Endothelial cell (in vitro differentiated cells): ENCODE measurements around the gene ALDH1A2. TPM values are rescaled to one million over a fixed set of nuclear protein-coding genes. Genes with fewer than 3 reads are reported as not detected.

ENCODE experiments used
- DNase-seq: peaks from one replicate; pipeline ENCODE4 v3.0.0; 2021; ENCODE audit warnings: low spot score
- H3K27ac Mint-ChIP-seq: one replicate; pipeline ENCODE4 v1.8.0; 2021; ENCODE audit warnings: mixed read lengths, inconsistent platforms; ENCODE audit not compliant: unreplicated experiment
- H3K27me3 Mint-ChIP-seq: one replicate; pipeline ENCODE4 v1.8.0; 2021; ENCODE audit warnings: mild to moderate bottlenecking, moderate library complexity, mixed read lengths, inconsistent platforms; ENCODE audit not compliant: unreplicated experiment
- H3K36me3 Mint-ChIP-seq: one replicate; pipeline ENCODE4 v1.8.0; 2021; ENCODE audit warnings: mild to moderate bottlenecking, low read depth, mixed read lengths, inconsistent platforms; ENCODE audit not compliant: unreplicated experiment
- H3K4me1 Mint-ChIP-seq: one replicate; pipeline ENCODE4 v1.8.0; 2021; ENCODE audit warnings: mild to moderate bottlenecking, mixed read lengths, inconsistent platforms; ENCODE audit not compliant: unreplicated experiment
- H3K4me3 Mint-ChIP-seq: one replicate; pipeline ENCODE4 v1.8.0; 2021; ENCODE audit warnings: mild to moderate bottlenecking, mixed read lengths, inconsistent platforms; ENCODE audit not compliant: unreplicated experiment
- H3K9me3 Mint-ChIP-seq: one replicate; pipeline ENCODE4 v1.8.0; 2021; ENCODE audit warnings: mixed read lengths, inconsistent platforms; ENCODE audit not compliant: unreplicated experiment
- total RNA-seq: library from RNA; stranded (reverse); fragmentation: NEBNext Ultra II Directional; extraction: Animal tissue kit (Norgen Biotek cat#: 25700); gene quantifications from one replicate; pipeline ENCODE4 v1.2.1, GENCODE V29; 2021; ENCODE audit not compliant: unreplicated experiment
- TF ChIP-seq, protein P1 (sequence below): fragments of 200-600 bp; sonication (generic); IDR thresholded peaks from one replicate; pipeline ENCODE4 v1.5.0; 2021; ENCODE audit warnings: antibody characterized with exemption; ENCODE audit not compliant: unreplicated experiment

ALDH1A2 gene
- total RNA-seq, 1 donor from 2014 or later, result 2.6 TPM

DNA sequence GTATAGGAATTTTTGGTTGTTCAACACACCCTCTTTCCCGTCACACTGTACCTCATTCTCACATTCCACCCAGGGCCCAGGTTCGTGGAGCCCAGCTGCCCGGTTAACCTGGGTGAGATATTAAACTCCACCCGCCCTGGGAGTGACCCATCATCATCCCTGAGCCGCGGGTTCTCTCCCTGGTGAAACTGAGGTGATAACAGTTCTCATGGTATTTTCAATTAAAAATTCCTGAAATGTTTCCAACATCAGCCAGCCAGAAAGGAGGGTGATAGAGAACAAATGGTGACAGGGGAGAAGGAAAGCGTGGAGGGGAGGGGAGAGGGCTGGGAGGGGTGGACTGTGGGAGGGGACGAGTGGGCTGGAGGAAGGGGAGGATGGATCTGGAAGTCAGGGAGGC lies 148.8 kb downstream of the ALDH1A2 start:
- H3K9me3 Mint-ChIP-seq, result no peaks in the 10 kb centered on the region
- no peak overlapping the region for H3K27ac Mint-ChIP-seq
- no peaks in the 10 kb centered on the region for H3K36me3 Mint-ChIP-seq
- TF ChIP-seq, protein P1, sequence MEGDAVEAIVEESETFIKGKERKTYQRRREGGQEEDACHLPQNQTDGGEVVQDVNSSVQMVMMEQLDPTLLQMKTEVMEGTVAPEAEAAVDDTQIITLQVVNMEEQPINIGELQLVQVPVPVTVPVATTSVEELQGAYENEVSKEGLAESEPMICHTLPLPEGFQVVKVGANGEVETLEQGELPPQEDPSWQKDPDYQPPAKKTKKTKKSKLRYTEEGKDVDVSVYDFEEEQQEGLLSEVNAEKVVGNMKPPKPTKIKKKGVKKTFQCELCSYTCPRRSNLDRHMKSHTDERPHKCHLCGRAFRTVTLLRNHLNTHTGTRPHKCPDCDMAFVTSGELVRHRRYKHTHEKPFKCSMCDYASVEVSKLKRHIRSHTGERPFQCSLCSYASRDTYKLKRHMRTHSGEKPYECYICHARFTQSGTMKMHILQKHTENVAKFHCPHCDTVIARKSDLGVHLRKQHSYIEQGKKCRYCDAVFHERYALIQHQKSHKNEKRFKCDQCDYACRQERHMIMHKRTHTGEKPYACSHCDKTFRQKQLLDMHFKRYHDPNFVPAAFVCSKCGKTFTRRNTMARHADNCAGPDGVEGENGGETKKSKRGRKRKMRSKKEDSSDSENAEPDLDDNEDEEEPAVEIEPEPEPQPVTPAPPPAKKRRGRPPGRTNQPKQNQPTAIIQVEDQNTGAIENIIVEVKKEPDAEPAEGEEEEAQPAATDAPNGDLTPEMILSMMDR, result no peak
- H3K4me1 Mint-ChIP-seq, result no peaks in the 10 kb centered on the region
- no peak overlapping the region for H3K4me3 Mint-ChIP-seq
- no peak for DNase-seq
- H3K27me3 Mint-ChIP-seq, result no peaks in the 10 kb centered on the region

DNA sequence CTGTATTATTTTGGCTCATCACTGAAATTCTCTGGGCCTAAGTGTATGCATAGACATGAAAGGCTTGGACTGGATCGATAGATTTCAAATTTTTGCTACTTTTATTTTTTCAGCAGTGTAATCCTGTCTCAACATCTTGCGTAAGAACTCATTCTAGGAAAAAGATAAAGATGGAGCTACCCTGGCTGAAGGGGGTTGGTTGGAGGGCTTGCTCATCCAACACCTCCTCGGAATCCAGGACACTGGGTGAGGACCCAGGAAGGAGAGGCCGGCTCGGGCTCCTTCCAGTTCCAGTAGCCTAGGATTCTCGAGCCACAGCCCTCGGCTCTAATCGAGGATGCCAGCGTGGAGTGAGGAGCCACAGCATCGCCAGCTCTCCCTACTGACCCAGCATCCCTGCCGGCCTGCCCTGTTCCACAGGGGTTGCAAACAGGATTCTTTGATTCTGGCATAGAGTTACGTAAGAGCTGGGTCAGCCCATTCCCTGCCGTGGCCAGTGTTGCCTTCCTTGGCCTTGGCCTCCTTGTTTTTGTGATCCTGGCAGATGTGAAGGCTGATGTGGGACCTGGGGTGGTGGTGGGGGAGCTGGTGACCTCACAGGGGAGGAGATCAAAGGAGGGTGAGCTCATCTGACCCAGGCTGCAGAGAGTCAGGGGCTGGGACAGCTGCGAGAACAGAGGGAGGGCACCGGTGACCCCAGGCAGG lies 149.5 kb downstream of the ALDH1A2 start:
- DNase-seq, result no peak
- Mint-ChIP-seq H3K4me1 (no peaks in the 10 kb centered on the region), H3K27ac (no peak overlapping the region), H3K4me3 (no peak overlapping the region), H3K9me3 (no peaks in the 10 kb centered on the region), H3K27me3 (no peaks in the 10 kb centered on the region), H3K36me3 (no peaks in the 10 kb centered on the region)
- TF ChIP-seq, protein P1, result no peak

GRCh38 chr15:57914350-57915055 lies 151.0 kb downstream of the ALDH1A2 start:
- TF ChIP-seq, protein P1, result no peak
- DNase-seq, result no peak
- H3K4me1 Mint-ChIP-seq, result no peaks in the 10 kb centered on the region
- no peaks in the 10 kb centered on the region for H3K27me3 Mint-ChIP-seq
- no peak overlapping the region for H3K4me3 Mint-ChIP-seq
- no peak overlapping the region for H3K27ac Mint-ChIP-seq
- H3K36me3 Mint-ChIP-seq, result no peaks in the 10 kb centered on the region
- H3K9me3 Mint-ChIP-seq, result no peaks in the 10 kb centered on the region

GRCh38 chr15:57911247-57911646 lies 154.3 kb downstream of the ALDH1A2 start:
- H3K4me1 Mint-ChIP-seq, result no peaks in the 10 kb centered on the region
- TF ChIP-seq, protein P1, result no peak
- H3K36me3 Mint-ChIP-seq, result no peaks in the 10 kb centered on the region
- H3K4me3 Mint-ChIP-seq, result no peak overlapping the region
- peaks cover 4% of the 10 kb centered on the region for H3K27me3 Mint-ChIP-seq
- H3K9me3 Mint-ChIP-seq, result no peaks in the 10 kb centered on the region
- no peak overlapping the region for H3K27ac Mint-ChIP-seq
- no peak for DNase-seq

DNA sequence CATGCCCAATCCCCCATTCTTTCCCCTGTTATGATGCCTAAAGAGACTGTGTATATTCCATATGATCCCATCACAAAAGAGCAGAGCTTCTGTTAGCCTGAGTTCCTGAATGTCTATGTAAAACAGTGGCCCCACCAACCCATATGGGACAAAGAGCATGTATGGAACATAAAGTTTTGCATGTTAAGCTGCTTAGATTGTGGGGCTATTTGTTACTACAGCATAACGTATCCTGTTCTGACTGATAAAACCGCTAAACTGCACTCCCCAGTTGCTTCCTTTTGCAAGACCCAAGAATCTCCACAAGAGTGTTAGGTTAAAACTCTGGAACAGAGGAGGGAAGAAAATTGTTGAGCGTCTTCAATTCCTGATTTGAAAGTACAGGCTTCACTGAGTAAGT lies 154.8 kb downstream of the ALDH1A2 start:
- Mint-ChIP-seq H3K4me1 (no peaks in the 10 kb centered on the region), H3K27ac (no peak overlapping the region), H3K9me3 (no peaks in the 10 kb centered on the region), H3K36me3 (no peaks in the 10 kb centered on the region), H3K4me3 (no peak overlapping the region), H3K27me3 (peaks cover 4% of the 10 kb centered on the region)
- DNase-seq, result no peak
- TF ChIP-seq, protein P1, result no peak
